ENCODE results near the gene TSC2.

The TSC2 gene

DNA sequence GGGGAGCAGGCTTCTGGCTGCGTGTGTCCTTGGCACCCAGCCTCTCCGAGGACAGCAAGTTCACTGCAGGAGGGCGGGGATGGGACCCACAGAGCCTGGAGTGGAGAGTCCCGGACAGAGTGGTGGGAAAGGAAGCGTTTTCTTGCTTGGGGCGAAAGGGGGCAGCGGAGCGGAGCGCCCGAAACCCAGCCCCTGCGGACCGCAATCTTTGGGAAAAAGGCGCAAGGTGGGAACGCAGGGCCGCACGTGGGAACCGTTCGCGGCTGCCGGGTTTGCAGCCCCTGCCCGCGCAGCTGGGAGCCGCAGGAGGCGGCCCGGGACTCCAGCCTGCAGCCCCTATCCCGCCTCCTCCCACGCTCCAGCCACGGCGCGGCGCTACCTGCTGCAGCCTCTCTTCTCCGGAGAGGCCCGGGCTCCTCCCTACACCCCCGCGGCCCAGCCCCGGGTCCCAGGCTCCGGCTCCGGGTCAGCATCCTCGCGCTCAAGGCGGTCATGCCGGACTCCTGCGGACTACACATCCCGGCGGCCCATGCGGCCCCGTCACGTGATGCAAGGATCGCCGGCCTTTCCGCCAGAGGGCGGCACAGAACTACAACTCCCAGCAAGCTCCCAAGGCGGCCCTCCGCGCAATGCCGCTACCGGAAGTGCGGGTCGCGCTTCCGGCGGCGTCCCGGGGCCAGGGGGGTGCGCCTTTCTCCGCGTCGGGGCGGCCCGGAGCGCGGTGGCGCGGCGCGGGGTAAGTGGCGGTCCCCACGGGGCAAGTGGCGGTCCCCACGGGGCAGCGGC, at the start of gene TSC2, which contains the start of gene NTHL1:
Gene TSC2, plus strand, starts transcription at position 656 of the 786 bp plus-strand sequence. CDS start 631 bp downstream, outside the sequence.
Gene NTHL1, minus strand, starts transcription at position 505 of the 786 bp plus-strand sequence. Its CDS starts 11 bp downstream, at position 494.
- DNase-seq (ENCODE audit: low read depth in 2 of 2): peak; percentile 93 to 96

DNA sequence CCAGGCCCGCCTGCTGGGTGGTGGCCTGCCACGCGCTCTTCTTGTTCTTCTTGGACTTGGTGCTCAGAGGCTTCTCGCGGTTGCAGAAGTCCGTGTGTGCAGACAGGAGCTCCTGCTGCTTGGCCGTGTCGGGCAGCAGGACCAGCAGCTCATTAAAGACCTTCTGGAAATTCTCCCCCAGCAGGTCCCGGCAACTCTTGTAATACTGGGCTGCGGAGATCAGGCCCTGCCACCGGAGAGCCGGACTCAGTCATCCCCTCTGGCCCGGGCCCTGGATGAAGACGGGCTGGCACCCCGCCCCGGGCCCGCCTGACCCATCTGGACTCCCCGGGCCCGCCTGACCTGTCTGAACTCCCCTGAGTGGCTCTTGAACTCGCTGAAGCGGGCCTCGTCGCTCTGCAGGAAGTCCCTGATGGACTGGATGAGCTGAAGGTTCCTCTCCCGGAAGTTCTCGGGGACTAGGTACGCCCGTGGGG, 49.4 kb upstream of the TSC2 start:
- no peak for DNase-seq (ENCODE audit: low read depth in 2 of 2)

DNA sequence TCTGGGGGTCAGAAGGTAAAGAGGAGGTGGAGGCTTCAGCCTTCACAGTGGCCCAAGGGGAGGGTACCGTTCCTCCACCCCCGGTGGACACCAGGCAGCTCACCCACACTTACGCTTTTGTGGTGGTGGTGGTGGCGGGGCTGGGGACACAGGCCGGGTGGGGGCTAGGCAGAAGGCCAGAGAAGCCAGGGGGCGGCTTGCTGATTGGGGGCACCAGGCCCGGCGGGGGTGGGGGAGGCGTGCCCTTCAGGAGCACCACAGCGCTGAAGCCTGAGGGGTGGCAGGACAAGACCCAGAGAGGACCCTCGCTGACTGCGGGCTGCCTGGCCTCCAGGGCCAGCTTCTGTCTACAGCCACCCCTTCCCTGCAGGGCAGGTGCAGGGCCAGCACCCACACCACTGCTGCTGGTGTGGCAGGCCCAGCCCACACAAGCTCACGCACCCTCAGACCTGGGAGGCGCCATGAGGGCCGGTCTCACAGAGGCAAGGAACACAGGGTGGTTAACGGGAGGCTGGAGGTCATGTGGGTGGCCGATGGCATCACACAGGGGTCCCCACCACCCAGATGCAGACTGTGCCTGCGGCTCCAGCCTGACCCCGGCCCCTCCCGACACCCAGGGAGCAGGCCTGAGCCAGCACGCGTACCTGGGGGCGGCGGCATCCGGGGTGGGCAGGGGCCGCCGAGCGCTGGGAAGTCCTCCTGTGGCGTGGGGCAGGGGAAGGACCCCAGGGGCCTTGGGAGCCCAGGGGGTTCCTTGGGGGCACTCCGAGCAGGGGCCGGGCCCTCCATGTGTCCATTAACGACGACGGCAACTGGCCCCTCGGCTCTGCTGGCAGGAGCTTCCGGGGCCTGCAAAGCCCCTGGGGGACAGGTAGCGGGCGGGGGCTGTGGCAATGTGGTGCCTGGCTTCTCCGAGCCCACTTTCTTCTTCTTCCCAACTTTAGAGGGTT, 48.7 kb upstream of the TSC2 start:
- DNase-seq (ENCODE audit: low read depth in 2 of 2): no peak

DNA sequence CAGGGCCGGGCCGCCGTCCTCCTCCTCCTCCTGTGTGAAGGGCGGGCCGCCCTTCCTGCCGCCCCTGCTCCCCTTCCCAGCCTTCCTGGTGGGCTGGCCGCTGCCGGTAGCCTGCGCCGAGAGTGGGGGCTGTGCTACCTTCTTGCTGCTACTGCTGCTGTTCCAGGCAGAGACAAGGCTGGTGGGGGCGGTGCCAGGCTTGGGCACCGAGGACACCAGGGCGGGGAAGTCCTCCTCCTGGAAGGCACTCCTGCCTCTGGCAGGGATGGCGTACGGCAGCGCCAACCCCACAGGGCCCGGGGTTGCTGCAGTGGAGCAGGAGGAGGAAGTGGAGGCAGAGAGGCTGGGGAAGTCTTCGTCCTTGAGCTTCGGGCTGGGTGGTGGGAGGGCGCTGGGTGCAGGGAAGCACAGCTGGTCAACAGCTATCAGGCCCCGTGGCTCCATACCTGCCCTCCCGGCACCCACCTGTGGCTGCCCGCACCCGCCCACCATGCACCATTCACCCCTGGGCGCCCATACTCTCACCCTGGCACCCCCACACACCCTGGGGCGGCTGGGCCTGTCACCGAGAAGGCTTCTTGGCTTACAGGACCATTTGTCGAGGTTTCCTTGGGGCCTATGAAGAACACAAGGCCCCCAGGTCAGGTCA, 47.8 kb upstream of the TSC2 start:
- no peak for DNase-seq (ENCODE audit: low read depth in 2 of 2)

DNA sequence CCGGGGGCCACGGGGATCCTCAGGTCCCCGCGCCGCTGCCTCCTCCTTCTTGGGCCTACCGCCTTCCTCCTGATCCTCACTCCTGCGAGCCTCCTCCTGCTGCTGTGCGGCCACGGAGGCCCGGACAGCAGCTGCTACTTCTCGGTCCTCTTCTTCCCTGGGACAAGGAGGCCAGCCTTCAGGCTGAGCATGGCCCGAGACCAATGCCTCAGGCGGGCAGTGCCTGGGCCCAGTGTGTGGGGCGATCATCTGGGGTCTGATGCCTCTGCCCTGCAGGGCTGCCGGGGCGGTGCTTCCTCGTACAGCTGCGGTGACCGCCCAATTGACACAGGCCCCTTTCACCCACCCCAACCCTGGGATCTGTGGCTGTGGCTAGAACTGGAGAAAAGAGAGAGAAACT, 46.8 kb upstream of the TSC2 start:
- no peak for DNase-seq (ENCODE audit: low read depth in 2 of 2)

DNA sequence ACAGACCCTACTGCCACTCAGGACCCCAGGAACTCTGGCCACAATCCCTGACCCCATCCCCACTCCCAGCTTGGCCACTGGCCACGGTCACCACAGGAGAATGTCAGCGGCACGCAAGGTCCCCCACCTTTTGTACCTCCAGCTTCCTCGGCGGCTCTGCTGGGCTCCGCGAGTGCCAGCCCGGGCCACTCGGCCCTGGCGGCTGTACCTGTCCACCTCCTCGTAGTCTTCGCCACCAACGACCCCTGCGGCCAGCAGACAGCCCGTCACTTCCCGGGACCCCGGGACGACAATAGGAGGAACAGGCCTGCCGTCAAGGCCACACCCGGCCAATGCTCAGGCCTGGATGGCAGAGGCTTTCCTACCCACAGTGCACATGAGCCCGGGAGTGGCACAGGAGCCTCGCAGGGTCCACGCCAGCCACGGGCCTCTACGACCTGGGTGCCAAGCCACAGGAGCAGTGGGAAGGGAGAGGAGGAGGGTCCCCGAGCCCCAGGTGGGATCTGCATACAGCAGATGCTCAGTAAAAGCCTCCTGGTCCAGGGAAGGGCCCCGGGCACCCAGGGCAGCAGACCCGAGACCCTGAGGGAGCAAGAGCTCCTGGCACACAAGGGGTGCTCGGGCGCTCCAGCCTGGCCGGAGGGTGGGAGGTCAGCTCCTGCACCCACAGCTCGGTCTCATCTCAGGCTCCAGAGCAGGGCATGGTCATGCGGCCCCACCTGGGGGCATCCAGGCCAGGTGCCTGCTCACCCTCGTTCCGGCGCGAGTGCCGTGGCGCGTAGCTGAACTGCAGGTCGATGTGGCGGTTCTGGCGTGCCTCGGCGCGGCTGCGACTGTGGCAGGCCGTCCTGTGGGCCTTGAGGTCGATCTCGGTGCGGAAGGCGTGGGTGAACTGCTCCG, 46.1 kb upstream of the TSC2 start:
- no peak for DNase-seq (ENCODE audit: low read depth in 2 of 2)

DNA sequence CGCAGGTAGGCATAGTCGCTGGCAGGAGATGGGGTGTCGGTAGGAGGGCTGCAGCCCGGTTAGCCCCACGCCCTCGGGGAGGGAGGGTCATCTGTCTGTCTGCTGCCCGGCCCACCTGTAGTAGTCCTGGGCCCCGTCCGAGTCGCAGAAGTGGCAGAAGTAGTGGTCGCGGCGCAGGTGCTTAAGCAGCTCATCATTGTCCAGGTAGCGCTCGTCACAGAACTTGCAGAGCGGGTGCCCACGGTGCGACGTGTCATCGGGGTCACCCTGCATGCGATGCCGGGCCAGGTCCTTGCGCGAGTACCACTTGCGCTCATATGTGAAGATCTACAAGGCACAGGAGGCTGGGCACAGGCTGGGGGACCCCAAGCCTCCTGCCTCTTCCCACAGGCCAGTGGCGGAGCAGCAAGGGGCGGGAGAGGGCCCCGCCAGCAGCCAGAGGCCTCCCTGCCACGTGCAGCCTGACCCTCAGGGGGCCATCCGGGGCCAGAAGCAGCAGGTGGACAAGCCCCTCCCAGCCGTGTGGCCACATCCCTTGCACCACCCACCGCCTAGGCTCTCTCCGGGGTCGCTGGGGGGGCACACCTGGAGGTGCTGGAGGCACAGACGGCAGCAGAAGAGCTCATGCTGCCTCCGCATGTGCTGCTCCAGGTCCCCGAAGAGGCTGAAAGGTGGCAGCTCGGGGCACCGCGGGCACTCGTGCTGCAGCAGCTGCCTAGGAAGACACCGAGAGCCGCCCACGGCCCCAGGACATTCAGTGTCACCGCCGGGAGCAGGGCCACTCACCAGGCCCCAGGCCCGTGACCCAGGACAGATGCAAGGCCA, 45.2 kb upstream of the TSC2 start:
- DNase-seq (ENCODE audit: low read depth in 2 of 2): no peak

DNA sequence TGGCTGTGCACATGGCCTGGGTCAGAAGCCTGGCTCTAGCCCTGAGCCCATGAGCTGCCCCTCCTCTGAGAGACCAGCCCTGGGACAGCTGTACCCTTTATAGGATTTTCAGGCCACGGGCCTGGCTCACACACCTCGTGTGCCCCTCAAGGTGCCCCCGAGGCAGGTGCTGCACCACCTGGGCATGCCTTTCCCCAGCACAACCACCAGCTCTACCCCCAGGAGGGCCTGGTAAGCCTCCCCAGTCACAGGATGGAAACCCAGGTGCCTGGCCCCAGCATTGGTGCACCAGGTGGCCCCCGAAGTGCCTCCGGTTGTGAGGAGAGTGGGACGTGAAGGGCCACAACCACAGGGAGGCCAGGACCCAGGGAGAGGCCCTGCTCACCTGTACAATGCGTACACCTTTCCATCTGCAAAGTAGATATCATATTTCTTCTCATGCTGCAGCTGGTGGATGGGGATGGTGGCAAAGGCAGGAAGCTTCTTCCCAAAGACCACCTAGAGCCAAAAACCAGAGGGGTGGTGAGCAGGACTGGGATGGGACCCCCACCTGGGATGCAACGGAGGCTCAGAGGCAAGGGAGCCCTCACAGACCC, 44.5 kb upstream of the TSC2 start:
- DNase-seq (ENCODE audit: low read depth in 2 of 2): no peak

DNA sequence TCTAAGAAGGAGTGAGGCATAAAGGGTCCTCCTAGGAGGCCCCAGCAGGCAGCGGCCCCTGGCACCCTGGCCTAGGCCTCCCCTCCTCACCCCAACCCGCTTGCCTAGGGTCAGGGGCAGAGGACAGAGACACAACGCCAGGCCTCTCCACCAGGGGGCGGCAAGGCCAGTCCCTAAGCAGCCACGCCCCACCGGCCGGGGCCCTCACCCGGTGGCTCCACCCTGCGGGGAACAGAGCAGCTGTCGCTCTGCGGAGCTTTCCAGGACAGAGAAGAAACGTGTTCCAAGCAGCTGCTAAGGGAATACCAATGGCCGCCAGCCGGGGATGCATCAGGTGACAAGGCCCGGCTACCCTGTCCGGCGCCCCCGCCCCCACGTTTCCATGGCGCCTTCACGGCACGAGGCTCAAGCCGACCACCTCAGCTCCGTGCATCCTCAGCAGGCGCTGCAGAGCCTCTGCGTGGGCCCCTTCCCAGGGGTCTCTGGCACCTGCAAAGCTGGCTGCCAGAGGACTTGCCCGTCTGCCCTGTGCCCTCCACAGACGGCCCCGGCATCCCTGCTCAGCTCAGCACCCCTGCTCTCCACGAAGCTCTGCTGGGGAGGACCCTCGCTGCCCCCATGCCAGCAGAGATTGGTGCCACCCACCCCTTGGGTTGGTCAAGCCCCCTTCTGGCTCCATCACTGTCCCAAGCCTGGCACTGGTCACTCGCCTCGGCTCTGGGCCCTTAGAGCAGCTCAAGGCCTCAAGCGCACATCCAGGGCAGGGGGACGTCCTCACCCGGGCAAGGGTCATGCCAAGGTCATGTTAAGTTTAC, 43.8 kb upstream of the TSC2 start:
- peak; percentile 83 to 87 for DNase-seq (ENCODE audit: low read depth in 2 of 2)

DNA sequence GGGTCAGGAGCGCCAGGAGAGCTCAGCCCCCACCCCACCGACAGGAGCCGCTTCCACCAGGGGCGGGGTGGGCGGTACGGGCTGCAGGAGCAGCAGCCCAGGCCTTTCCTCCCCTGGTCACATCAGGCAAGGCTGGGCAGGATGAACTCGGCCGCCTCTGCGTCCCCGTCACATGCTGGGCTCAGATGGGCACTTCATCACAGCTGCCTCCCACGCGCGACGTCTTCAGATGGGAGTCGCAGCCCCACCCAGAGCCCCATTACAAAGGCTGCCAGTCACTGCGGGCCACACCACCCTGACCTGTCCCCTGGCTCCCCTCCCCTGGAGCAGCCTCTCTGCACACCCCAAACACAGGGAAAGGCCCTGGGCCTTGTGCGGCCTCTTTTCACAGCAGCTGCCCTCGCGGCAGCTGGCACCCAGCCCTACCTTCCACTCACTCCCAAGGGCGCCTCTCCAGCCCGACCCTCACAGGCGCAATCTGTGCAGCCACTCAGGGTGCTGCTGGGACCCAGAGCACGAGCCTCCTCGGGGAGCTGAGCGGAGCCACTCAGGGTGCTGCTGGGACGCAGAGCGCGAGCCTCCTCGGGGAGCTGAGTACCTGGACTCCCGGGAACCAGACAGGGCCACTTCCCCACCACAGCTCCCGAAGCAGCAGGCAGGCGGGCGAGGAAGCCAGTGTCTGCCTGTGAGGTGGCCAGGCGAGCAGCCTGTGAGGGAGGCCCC, 42.8 kb upstream of the TSC2 start:
- no peak for DNase-seq (ENCODE audit: low read depth in 2 of 2)

DNA sequence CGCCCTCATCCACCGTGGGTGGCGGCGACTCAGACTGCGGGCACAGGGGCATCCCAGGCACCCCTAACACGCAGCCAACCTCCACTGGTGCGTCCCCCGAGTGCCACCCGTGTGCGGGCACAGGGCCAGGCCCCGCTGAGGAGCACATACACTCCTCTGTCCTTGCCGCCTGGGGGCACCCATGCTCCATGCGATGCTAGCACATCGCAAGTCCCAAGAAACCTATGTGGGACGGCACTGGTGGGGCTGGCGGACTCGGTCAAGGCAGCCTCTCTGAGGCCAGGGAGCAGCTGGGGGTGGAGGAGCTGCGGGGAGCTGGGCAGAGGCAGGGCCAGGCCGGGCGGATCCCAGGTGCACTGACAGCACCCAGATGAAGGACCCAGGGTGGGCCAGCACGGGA, 42.1 kb upstream of the TSC2 start:
- no peak for DNase-seq (ENCODE audit: low read depth in 2 of 2)

DNA sequence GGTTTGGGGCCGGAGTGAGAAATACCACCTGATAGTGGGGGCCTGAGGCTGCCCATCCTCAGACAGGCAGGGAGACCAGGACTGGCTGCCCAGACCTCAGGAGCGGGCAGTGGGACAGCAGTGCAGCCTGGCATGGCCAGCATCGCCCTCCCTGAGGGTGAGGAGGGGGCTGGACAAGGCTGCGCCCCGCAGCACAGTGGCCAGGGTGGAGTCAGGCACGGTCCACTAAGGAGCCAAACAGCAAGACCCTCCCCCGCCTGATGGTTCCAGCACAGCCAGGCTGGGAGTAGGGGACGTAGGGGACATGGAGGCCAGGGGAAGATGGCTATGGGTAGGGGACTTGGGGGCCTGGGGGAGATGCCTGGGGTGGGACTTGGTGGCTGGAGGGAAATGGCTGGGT, 41.5 kb upstream of the TSC2 start:
- no peak for DNase-seq (ENCODE audit: low read depth in 2 of 2)

DNA sequence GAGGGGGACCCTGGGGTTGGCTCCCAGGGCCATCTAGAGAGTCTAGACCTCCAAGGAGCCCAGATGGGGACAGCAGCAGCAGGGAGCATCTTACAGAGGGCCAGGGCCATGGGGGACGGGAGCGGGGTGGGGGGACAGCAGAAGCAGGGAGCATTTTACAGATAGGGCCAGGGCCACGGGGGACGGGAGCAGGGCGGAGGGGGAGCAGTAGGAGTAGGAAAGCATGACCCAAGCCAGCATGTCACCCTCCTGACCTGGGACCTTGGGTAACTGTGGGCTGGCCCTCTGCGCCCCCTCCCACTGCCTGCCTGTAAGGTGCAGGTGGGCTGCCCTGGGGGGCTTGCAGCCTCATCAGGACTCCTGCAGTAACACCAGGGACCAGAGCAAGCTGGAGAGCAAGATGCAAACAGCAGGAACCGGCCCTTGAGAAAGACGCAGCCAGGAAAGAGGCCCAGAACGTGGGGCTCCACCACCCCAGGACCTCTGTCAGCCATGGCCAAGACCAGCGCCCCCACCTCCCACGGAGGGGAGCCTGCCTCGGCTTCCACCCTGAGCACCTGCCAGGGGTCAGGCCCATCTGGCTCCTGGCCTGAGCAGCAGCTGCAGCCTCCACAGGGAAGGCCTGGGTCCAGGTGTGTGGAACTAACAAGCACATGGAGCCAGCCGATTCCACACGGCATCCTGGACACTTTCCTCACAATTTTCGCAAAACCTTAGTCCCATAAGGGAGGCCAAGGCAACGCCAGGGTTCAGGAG, 40.5 kb upstream of the TSC2 start:
- no peak for DNase-seq (ENCODE audit: low read depth in 2 of 2)

DNA sequence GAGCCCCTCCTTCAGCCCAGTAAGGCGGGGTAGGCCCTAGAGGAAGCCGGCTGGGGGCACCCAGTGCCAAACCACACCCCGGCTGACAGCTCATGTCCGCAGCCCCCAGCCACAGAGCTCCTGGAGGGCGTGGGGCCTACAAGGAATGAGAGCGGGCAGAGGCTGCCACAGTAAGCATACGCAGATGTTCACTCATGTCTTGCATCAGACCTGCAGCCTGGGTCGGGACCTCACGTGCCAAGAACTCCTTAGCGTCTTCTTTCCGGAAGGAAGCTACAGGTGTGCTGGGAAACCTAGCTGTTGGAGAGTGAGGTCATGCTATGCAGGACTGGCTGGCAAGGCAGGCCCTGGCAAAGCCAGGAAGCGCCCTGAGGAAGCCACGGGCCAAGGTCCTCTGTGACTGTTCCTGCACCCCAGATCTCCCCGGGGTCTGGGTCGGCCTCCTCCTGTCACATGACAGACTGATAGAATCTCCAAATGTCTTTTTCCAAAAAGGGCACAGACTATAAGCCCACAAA, 39.7 kb upstream of the TSC2 start:
- DNase-seq (ENCODE audit: low read depth in 2 of 2): peak in 1 of 2 donors; percentile 46

DNA sequence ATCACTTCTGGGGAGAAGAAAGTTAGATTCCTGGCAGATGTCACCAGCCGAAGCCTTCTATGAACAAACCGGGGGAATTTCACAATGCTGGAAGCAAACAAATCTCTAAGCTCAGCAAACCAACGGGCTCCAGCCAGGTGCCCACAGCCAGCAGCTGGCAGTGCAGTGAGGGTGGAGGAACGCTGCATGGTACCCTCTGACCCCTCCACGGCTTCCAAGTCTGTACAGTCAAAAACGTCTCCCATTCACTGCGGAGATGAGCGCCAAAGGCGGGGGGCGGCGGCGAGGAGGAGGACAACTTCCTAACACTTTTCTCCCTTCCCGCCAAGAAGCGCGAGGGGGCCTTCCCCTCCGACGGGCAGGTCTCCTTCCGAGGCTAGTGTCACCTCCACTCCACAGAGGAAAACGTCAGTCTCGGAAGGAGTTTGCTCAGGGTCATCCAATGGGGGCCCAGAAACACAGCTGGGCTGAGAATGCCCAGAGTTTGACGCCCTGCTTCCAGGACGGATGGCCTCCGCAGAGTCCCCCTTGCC, 39.1 kb upstream of the TSC2 start:
- no peak for DNase-seq (ENCODE audit: low read depth in 2 of 2)

DNA sequence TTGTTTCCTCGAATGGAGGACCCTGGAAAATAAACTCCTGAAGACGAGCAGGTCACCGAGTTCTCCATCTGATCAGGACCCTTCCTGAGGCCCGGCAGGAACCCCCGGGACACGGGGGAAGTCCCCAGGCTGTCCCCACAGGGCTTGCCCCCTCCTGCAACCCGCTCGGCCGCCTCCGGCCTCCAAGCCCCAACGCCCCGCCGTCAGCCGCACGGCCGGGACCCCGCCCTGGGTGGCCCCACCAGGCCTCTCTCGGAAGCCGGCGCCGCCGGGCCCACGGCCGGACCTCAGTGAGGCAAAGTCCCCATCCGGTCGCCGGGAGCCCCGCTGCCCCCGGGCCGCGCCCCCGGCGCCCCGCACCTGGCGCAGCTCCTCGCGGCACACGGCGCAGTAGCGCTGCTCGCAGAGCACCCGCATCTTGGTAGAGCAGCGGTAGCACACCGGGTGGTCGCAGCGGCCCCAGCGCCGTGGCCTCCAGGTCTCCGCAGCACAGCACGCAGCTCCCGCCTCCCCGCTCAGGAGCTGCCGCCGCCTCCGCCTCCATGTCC, 38.5 kb upstream of the TSC2 start:
- DNase-seq (ENCODE audit: low read depth in 2 of 2): no peak
